Neural cell (in vitro differentiated cells): ENCODE measurements around the gene UGP2. TPM values are rescaled to one million over a fixed set of nuclear protein-coding genes. Genes with fewer than 3 reads are reported as not detected.
"Not testable (repeated sequence)": the region's sequence is repeated elsewhere in the genome, so short reads cannot be mapped to it uniquely, and the experiment has no call there.

Experiments used
- H2AFZ ChIP-seq: fragments of 200-600, 300-800 bp; sonication (generic), shearing (Covaris generic); 2 replicates; pipeline ENCODE4 v1.6.0; 2014; ENCODE audit warnings: low read depth, mild to moderate bottlenecking, antibody characterized with exemption, low read length, moderate library complexity
- H3F3A ChIP-seq: fragments of 200-600 bp; shearing (Covaris generic); 2 replicates; pipeline ENCODE4 v1.6.1; 2016; ENCODE audit warnings: mild to moderate bottlenecking, moderate library complexity, mixed read lengths, antibody characterized with exemption, low read length; ENCODE audit not compliant: insufficient read depth, poor library complexity, severe bottlenecking
- H3K27ac ChIP-seq: fragments of 200-600, 300-800 bp; sonication (generic), shearing (Covaris generic); 2 replicates; pipeline ENCODE4 v1.5.1; 2014; ENCODE audit warnings: mild to moderate bottlenecking, low read length, moderate library complexity
- H3K27me3 ChIP-seq: fragments of 300-800, 200-600 bp; sonication (generic), shearing (Covaris generic); 2 replicates; pipeline ENCODE4 v1.6.0; 2014; ENCODE audit warnings: mild to moderate bottlenecking, low read depth, low read length, moderate library complexity; ENCODE audit not compliant: insufficient read depth
- H3K36me3 ChIP-seq: fragments of 300-800, 200-600 bp; sonication (generic), shearing (Covaris generic); 2 replicates; pipeline ENCODE4 v1.5.1; 2014; ENCODE audit warnings: mild to moderate bottlenecking, antibody characterized with exemption, low read length, moderate library complexity; ENCODE audit not compliant: insufficient read depth
- H3K4me2 ChIP-seq: fragments of 300-800, 200-600 bp; sonication (generic), shearing (Covaris generic); 2 replicates; pipeline ENCODE4 v1.6.0; 2014; ENCODE audit warnings: mild to moderate bottlenecking, low read length
- H3K4me3 ChIP-seq: fragments of 300-800, 200-600 bp; sonication (generic), shearing (Covaris generic); 2 replicates; pipeline ENCODE4 v1.5.1; 2014; ENCODE audit warnings: mild to moderate bottlenecking, low read length, moderate library complexity
- H3K79me2 ChIP-seq: fragments of 200-600 bp; shearing (Covaris generic); replicated peaks from 2 replicates; pipeline ENCODE4 v1.6.0; 2014; ENCODE audit warnings: mild to moderate bottlenecking, low read length, moderate library complexity; ENCODE audit not compliant: insufficient read depth
- H3K9ac ChIP-seq: fragments of 300-800, 200-600 bp; sonication (generic), shearing (Covaris generic); 2 replicates; pipeline ENCODE4 v1.6.1; 2016; ENCODE audit warnings: mild to moderate bottlenecking, low read length, mixed read lengths
- H3K9me2 ChIP-seq: fragments of 200-600 bp; shearing (Covaris generic); 2 replicates; pipeline ENCODE4 v1.6.1; 2016; ENCODE audit warnings: mild to moderate bottlenecking, low read length, mixed read lengths; ENCODE audit not compliant: insufficient read depth
- H3K9me3 ChIP-seq: fragments of 200-600, 300-800 bp; sonication (generic), shearing (Covaris generic); 2 replicates; pipeline ENCODE4 v1.6.1; 2016; ENCODE audit warnings: mild to moderate bottlenecking, mixed run types, low read length, moderate library complexity, mixed read lengths
- H4K20me1 ChIP-seq: fragments of 200-600 bp; shearing (Covaris generic); 2 replicates; pipeline ENCODE4 v1.6.1; 2016; ENCODE audit warnings: mild to moderate bottlenecking, mixed run types; ENCODE audit not compliant: insufficient read depth
- EP300 ChIP-seq: fragments of 450-650 bp; conservative IDR thresholded peaks from 2 replicates; pipeline ENCODE4 v1.6.1; 2014; ENCODE audit warnings: antibody characterized with exemption, mild to moderate bottlenecking, moderate library complexity; ENCODE audit not compliant: poor library complexity, severe bottlenecking
- EZH2 ChIP-seq: fragments of 200-600, 300-800 bp; shearing (Covaris generic), sonication (generic); IDR thresholded peaks from 2 replicates; pipeline ENCODE4 v1.6.1; 2014; ENCODE audit warnings: antibody characterized with exemption, low read length, borderline replicate concordance, mild to moderate bottlenecking; ENCODE audit not compliant: insufficient read depth, poor library complexity, severe bottlenecking
- MXI1 ChIP-seq: fragments of 450-650 bp; conservative IDR thresholded peaks from 2 replicates; pipeline ENCODE4 v1.6.1; 2014; ENCODE audit warnings: antibody characterized with exemption, mild to moderate bottlenecking; ENCODE audit not compliant: poor library complexity, severe bottlenecking
- POLR2AphosphoS5 ChIP-seq: IDR thresholded peaks from 2 replicates; pipeline ENCODE4 v1.6.1; 2012
- RAD21 ChIP-seq: fragments of 450-650 bp; conservative IDR thresholded peaks from 2 replicates; pipeline ENCODE4 v1.6.1; 2014; ENCODE audit warnings: antibody characterized with exemption, mild to moderate bottlenecking, moderate library complexity
- SMC3 ChIP-seq: fragments of 450-650 bp; conservative IDR thresholded peaks from 2 replicates; pipeline ENCODE4 v1.6.1; 2014; ENCODE audit warnings: antibody characterized with exemption, mild to moderate bottlenecking, moderate library complexity; ENCODE audit not compliant: poor library complexity
- TAF1 ChIP-seq: IDR thresholded peaks from 2 replicates; pipeline ENCODE4 v1.6.1; 2012; ENCODE audit warnings: low read depth
- polyA plus RNA-seq: library from polyadenylated mRNA; depleted of rRNA; stranded (reverse); fragments of >200 nt; gene quantifications from 2 replicates; pipeline ENCODE4 v1.2.3, GENCODE V29; 2014
- TF ChIP-seq, protein P1 (sequence below): fragments of 450-650 bp; IDR thresholded peaks from 2 replicates; pipeline ENCODE4 v1.5.1; 2014; ENCODE audit warnings: antibody characterized with exemption, mild to moderate bottlenecking, moderate library complexity; ENCODE audit not compliant: poor library complexity, severe bottlenecking
- TF ChIP-seq, protein P2 (sequence below): IDR thresholded peaks from 2 replicates; pipeline ENCODE4 v1.6.1; 2012; ENCODE audit warnings: borderline replicate concordance

The UGP2 gene
- polyA plus RNA-seq, 1 donor from 2014 or later, result 55.6 TPM

DNA sequence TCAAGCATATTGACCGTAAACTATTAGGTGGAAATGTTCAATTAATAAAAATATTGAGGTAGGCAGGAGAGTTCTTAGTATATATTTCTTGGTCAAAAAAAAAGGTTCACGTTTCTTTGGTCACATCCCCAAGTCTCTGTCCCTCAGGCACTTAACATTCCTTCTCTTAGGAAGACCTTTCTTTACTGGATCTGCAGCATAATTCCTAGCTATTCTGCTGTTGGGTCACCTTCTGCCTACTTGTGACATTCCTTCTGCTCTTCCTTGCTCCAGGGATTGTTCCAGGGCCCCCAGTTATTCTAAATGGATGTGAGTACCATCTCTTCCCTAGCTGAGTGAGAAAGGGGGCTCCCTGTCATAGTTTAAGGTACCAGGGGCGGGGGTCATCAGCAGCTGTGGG, 4.2 kb downstream of the UGP2 start:
- Histone ChIP-seq H3K9ac (no peak overlapping the region), H3K27ac (no peak overlapping the region), H3K9me3 (no peaks in the 10 kb centered on the region), H3K36me3 (no peaks in the 10 kb centered on the region), H3F3A (no peaks in the 10 kb centered on the region), H3K4me3 (no peak overlapping the region), H3K27me3 (no peaks in the 10 kb centered on the region), H3K9me2 (no peaks in the 10 kb centered on the region), H3K4me2 (no peak overlapping the region), H3K79me2 (peaks cover 37% of the 10 kb centered on the region), H2AFZ (no peak overlapping the region), H4K20me1 (no peaks in the 10 kb centered on the region)
- TF ChIP-seq MXI1 (no peak), RAD21 (no peak), SMC3 (no peak), TAF1 (no peak), POLR2AphosphoS5 (no peak), EP300 (no peak), EZH2 (no peak)
- TF ChIP-seq, protein P1, sequence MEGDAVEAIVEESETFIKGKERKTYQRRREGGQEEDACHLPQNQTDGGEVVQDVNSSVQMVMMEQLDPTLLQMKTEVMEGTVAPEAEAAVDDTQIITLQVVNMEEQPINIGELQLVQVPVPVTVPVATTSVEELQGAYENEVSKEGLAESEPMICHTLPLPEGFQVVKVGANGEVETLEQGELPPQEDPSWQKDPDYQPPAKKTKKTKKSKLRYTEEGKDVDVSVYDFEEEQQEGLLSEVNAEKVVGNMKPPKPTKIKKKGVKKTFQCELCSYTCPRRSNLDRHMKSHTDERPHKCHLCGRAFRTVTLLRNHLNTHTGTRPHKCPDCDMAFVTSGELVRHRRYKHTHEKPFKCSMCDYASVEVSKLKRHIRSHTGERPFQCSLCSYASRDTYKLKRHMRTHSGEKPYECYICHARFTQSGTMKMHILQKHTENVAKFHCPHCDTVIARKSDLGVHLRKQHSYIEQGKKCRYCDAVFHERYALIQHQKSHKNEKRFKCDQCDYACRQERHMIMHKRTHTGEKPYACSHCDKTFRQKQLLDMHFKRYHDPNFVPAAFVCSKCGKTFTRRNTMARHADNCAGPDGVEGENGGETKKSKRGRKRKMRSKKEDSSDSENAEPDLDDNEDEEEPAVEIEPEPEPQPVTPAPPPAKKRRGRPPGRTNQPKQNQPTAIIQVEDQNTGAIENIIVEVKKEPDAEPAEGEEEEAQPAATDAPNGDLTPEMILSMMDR, result no peak
- TF ChIP-seq, protein P2, sequence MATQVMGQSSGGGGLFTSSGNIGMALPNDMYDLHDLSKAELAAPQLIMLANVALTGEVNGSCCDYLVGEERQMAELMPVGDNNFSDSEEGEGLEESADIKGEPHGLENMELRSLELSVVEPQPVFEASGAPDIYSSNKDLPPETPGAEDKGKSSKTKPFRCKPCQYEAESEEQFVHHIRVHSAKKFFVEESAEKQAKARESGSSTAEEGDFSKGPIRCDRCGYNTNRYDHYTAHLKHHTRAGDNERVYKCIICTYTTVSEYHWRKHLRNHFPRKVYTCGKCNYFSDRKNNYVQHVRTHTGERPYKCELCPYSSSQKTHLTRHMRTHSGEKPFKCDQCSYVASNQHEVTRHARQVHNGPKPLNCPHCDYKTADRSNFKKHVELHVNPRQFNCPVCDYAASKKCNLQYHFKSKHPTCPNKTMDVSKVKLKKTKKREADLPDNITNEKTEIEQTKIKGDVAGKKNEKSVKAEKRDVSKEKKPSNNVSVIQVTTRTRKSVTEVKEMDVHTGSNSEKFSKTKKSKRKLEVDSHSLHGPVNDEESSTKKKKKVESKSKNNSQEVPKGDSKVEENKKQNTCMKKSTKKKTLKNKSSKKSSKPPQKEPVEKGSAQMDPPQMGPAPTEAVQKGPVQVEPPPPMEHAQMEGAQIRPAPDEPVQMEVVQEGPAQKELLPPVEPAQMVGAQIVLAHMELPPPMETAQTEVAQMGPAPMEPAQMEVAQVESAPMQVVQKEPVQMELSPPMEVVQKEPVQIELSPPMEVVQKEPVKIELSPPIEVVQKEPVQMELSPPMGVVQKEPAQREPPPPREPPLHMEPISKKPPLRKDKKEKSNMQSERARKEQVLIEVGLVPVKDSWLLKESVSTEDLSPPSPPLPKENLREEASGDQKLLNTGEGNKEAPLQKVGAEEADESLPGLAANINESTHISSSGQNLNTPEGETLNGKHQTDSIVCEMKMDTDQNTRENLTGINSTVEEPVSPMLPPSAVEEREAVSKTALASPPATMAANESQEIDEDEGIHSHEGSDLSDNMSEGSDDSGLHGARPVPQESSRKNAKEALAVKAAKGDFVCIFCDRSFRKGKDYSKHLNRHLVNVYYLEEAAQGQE, result no peak

DNA sequence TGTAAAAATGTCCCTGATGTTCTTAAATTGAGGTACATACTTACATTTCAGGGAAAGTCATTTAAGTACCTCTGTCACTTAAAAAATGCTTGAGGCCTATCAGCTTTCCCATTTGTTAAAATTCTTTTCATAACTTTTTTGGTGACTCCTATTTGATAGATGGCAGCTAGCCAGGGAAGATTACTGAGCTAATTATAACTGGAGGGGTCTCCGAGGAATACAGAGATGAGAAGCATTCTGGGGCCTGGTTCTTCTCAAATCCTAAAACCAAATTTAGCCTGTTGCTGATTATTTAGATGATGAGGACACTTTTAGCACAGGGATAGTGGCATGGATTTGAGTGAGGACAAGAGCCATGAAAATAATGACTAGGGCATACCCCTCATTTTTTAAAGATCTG, 4.8 kb downstream of the UGP2 start:
- peaks cover 37% of the 10 kb centered on the region for H3K79me2 ChIP-seq
- TF ChIP-seq RAD21 (no peak), MXI1 (no peak)
- no peak overlapping the region for H3K4me3 ChIP-seq
- H2AFZ ChIP-seq, result no peak overlapping the region
- H3K36me3 ChIP-seq, result no peaks in the 10 kb centered on the region
- H3K9me3 ChIP-seq, result no peaks in the 10 kb centered on the region
- no peaks in the 10 kb centered on the region for H3K9me2 ChIP-seq
- no peak overlapping the region for H3K9ac ChIP-seq
- H3K27ac ChIP-seq, result no peak overlapping the region
- no peaks in the 10 kb centered on the region for H3K27me3 ChIP-seq
- H3F3A ChIP-seq, result no peaks in the 10 kb centered on the region
- no peaks in the 10 kb centered on the region for H4K20me1 ChIP-seq
- no peak overlapping the region for H3K4me2 ChIP-seq

DNA sequence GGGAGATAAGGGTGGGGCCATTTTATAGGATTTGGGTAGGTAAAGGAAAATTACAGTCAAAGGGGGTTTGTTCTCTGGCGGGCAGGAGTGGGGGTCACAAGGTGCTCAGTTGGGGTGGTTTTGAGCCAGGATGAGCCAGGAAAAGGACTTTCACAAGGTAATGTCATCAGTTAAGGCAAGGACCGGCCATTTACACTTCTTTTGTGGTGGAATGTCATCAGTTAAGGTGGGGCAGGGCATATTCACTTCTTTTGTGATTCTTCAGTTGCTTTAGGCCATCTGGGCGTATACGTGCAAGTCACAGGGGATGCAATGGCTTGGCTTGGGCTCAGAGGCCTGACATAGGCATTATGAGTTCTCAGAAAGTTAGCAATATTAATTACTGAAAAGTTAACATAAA, 5.9 kb downstream of the UGP2 start:
- H2AFZ ChIP-seq, H3K9me3 ChIP-seq, H3K9ac ChIP-seq, H3K9me2 ChIP-seq, H3K4me3 ChIP-seq, H4K20me1 ChIP-seq, H3K36me3 ChIP-seq, H3F3A ChIP-seq, H3K27me3 ChIP-seq, H3K27ac ChIP-seq, H3K4me2 ChIP-seq: not testable (repeated sequence)
- peaks cover 31% of the 10 kb centered on the region for H3K79me2 ChIP-seq
